ENCODE results near the gene CHD5. TPM values are rescaled to one million over a fixed set of nuclear protein-coding genes. Genes with fewer than 3 reads are reported as not detected.

Gene CHD5
- polyA plus RNA-seq, 4 donors = 0.28 to 1.8 (median 0.67) TPM; not detected in 1

- no peaks in the 10 kb centered on the region for H3K27me3 ChIP-seq (ENCODE audit: control insufficient read depth in 3 of 3, insufficient read depth in 3 of 3, low read length in 3 of 3)
- 83 to 87% (median 85%) methylated on average over 18 to 21 of the region's 21 CpGs for WGBS, 3 donors
- H3K36me3 ChIP-seq (ENCODE audit: control insufficient read depth in 3 of 3, insufficient read depth in 2 of 3, low read depth in 1 of 3, low read length in 3 of 3) = no peaks in the 10 kb centered on the region
- no peak overlapping the region for H3K4me3 ChIP-seq (ENCODE audit: low read depth in 1 of 3, low read length in 3 of 3)
- H3K27ac ChIP-seq (ENCODE audit: low read depth in 1 of 3, low read length in 2 of 3) = no peak overlapping the region
- H3K9me3 ChIP-seq (ENCODE audit: control insufficient read depth in 2 of 2, insufficient read depth in 1 of 2, low read depth in 1 of 2, low read length in 1 of 2) = no peaks in the 10 kb centered on the region
- peaks cover 0 to 3% (median 0%) of the 10 kb centered on the region in 3 donors for H3K4me1 ChIP-seq (ENCODE audit: control insufficient read depth in 3 of 3, insufficient read depth in 2 of 3, low read depth in 1 of 3, low read length in 2 of 3)
- FAIRE-seq (no peak), DNase-seq (no peak)
These were observed 55.3 kb downstream of the CHD5 start for GRCh38 chr1:6124746-6125365.

GRCh38 chr1:6124341-6124740 is 55.8 kb downstream of the CHD5 start:
- DNase-seq = no peak
- H3K27ac ChIP-seq (ENCODE audit: low read depth in 1 of 3, low read length in 2 of 3) = no peak overlapping the region
- H3K4me3 ChIP-seq (ENCODE audit: low read depth in 1 of 3, low read length in 3 of 3) = no peak overlapping the region
- WGBS, 3 donors = 86 to 89% (median 88%) methylated on average over 9 to 12 of the region's 12 CpGs
- no peak for FAIRE-seq
- H3K9me3 ChIP-seq (ENCODE audit: control insufficient read depth in 2 of 2, insufficient read depth in 1 of 2, low read depth in 1 of 2, low read length in 1 of 2) = no peaks in the 10 kb centered on the region
- H3K4me1 ChIP-seq (ENCODE audit: control insufficient read depth in 3 of 3, insufficient read depth in 2 of 3, low read depth in 1 of 3, low read length in 2 of 3) = peaks cover 0 to 3% (median 0%) of the 10 kb centered on the region in 3 donors
- H3K27me3 ChIP-seq (ENCODE audit: control insufficient read depth in 3 of 3, insufficient read depth in 3 of 3, low read length in 3 of 3) = no peaks in the 10 kb centered on the region
- H3K36me3 ChIP-seq (ENCODE audit: control insufficient read depth in 3 of 3, insufficient read depth in 2 of 3, low read depth in 1 of 3, low read length in 3 of 3) = no peaks in the 10 kb centered on the region

GRCh38 chr1:6123816-6124215 is 56.3 kb downstream of the CHD5 start:
- no peaks in the 10 kb centered on the region for H3K36me3 ChIP-seq (ENCODE audit: control insufficient read depth in 3 of 3, insufficient read depth in 2 of 3, low read depth in 1 of 3, low read length in 3 of 3)
- DNase-seq (no peak), FAIRE-seq (no peak)
- 77 to 86% (median 78%) methylated on average over 9 to 10 of the region's 10 CpGs for WGBS, 3 donors
- H3K4me1 ChIP-seq (ENCODE audit: control insufficient read depth in 3 of 3, insufficient read depth in 2 of 3, low read depth in 1 of 3, low read length in 2 of 3) = peaks cover 0 to 3% (median 0%) of the 10 kb centered on the region in 3 donors
- no peak overlapping the region for H3K27ac ChIP-seq (ENCODE audit: low read depth in 1 of 3, low read length in 2 of 3)
- no peak overlapping the region for H3K4me3 ChIP-seq (ENCODE audit: low read depth in 1 of 3, low read length in 3 of 3)
- no peaks in the 10 kb centered on the region for H3K9me3 ChIP-seq (ENCODE audit: control insufficient read depth in 2 of 2, insufficient read depth in 1 of 2, low read depth in 1 of 2, low read length in 1 of 2)
- no peaks in the 10 kb centered on the region for H3K27me3 ChIP-seq (ENCODE audit: control insufficient read depth in 3 of 3, insufficient read depth in 3 of 3, low read length in 3 of 3)

GRCh38 chr1:6123083-6123482 is 57.0 kb downstream of the CHD5 start:
- no peak for FAIRE-seq
- WGBS, 3 donors = 61 to 68% (median 65%) methylated on average over 7 of the region's 7 CpGs
- DNase-seq = no peak

GRCh38 chr1:6121651-6122370 is 58.3 kb downstream of the CHD5 start:
- no peak for FAIRE-seq
- no peak for DNase-seq
- H3K36me3 ChIP-seq (ENCODE audit: control insufficient read depth in 3 of 3, insufficient read depth in 2 of 3, low read depth in 1 of 3, low read length in 3 of 3) = no peaks in the 10 kb centered on the region

More at GRCh38 chr1:6123083-6123482, 57.0 kb downstream of the CHD5 start:
- Histone ChIP-seq H3K9me3 (ENCODE audit: control insufficient read depth in 2 of 2, insufficient read depth in 1 of 2, low read depth in 1 of 2, low read length in 1 of 2) (no peaks in the 10 kb centered on the region), H3K27ac (ENCODE audit: low read depth in 1 of 3, low read length in 2 of 3) (no peak overlapping the region), H3K4me1 (ENCODE audit: control insufficient read depth in 3 of 3, insufficient read depth in 2 of 3, low read depth in 1 of 3, low read length in 2 of 3) (peaks cover 0 to 3% (median 0%) of the 10 kb centered on the region in 3 donors), H3K4me3 (ENCODE audit: low read depth in 1 of 3, low read length in 3 of 3) (no peak overlapping the region), H3K36me3 (ENCODE audit: control insufficient read depth in 3 of 3, insufficient read depth in 2 of 3, low read depth in 1 of 3, low read length in 3 of 3) (no peaks in the 10 kb centered on the region), H3K27me3 (ENCODE audit: control insufficient read depth in 3 of 3, insufficient read depth in 3 of 3, low read length in 3 of 3) (no peaks in the 10 kb centered on the region)

GRCh38 chr1:6121021-6121421 is 59.1 kb downstream of the CHD5 start:
- no peak overlapping the region for H3K27ac ChIP-seq (ENCODE audit: low read depth in 1 of 3, low read length in 2 of 3)
- H3K4me3 ChIP-seq (ENCODE audit: low read depth in 1 of 3, low read length in 3 of 3) = no peak overlapping the region
- no peaks in the 10 kb centered on the region for H3K4me1 ChIP-seq (ENCODE audit: control insufficient read depth in 3 of 3, insufficient read depth in 2 of 3, low read depth in 1 of 3, low read length in 2 of 3)
- H3K9me3 ChIP-seq (ENCODE audit: control insufficient read depth in 2 of 2, insufficient read depth in 1 of 2, low read depth in 1 of 2, low read length in 1 of 2) = no peaks in the 10 kb centered on the region
- H3K27me3 ChIP-seq (ENCODE audit: control insufficient read depth in 3 of 3, insufficient read depth in 3 of 3, low read length in 3 of 3) = no peaks in the 10 kb centered on the region
- DNase-seq (no peak), FAIRE-seq (no peak)
- H3K36me3 ChIP-seq (ENCODE audit: control insufficient read depth in 3 of 3, insufficient read depth in 2 of 3, low read depth in 1 of 3, low read length in 3 of 3) = no peaks in the 10 kb centered on the region
- WGBS, 3 donors = 84 to 87% (median 84%) methylated on average over 17 to 18 of the region's 18 CpGs

More at GRCh38 chr1:6121651-6122370, 58.3 kb downstream of the CHD5 start:
- Histone ChIP-seq H3K27ac (ENCODE audit: low read depth in 1 of 3, low read length in 2 of 3) (no peak overlapping the region), H3K4me1 (ENCODE audit: control insufficient read depth in 3 of 3, insufficient read depth in 2 of 3, low read depth in 1 of 3, low read length in 2 of 3) (no peaks in the 10 kb centered on the region), H3K4me3 (ENCODE audit: low read depth in 1 of 3, low read length in 3 of 3) (no peak overlapping the region), H3K27me3 (ENCODE audit: control insufficient read depth in 3 of 3, insufficient read depth in 3 of 3, low read length in 3 of 3) (no peaks in the 10 kb centered on the region), H3K9me3 (ENCODE audit: control insufficient read depth in 2 of 2, insufficient read depth in 1 of 2, low read depth in 1 of 2, low read length in 1 of 2) (no peaks in the 10 kb centered on the region)
- WGBS, 3 donors = 92 to 93% (median 92%) methylated on average over 17 of the region's 17 CpGs

GRCh38 chr1:6118415-6118814 is 61.7 kb downstream of the CHD5 start:
- FAIRE-seq = no peak
- 79 to 94% (median 82%) methylated on average over 3 of the region's 3 CpGs for WGBS, 3 donors

GRCh38 chr1:6117624-6118023 is 62.5 kb downstream of the CHD5 start:
- Histone ChIP-seq H3K4me3 (ENCODE audit: low read depth in 1 of 3, low read length in 3 of 3) (no peak overlapping the region), H3K36me3 (ENCODE audit: control insufficient read depth in 3 of 3, insufficient read depth in 2 of 3, low read depth in 1 of 3, low read length in 3 of 3) (no peaks in the 10 kb centered on the region), H3K4me1 (ENCODE audit: control insufficient read depth in 3 of 3, insufficient read depth in 2 of 3, low read depth in 1 of 3, low read length in 2 of 3) (no peaks in the 10 kb centered on the region), H3K27me3 (ENCODE audit: control insufficient read depth in 3 of 3, insufficient read depth in 3 of 3, low read length in 3 of 3) (peaks cover 0 to 4% (median 0%) of the 10 kb centered on the region in 3 donors), H3K27ac (ENCODE audit: low read depth in 1 of 3, low read length in 2 of 3) (no peak overlapping the region), H3K9me3 (ENCODE audit: control insufficient read depth in 2 of 2, insufficient read depth in 1 of 2, low read depth in 1 of 2, low read length in 1 of 2) (no peaks in the 10 kb centered on the region)
- FAIRE-seq (no peak), DNase-seq (no peak)

More at GRCh38 chr1:6118415-6118814, 61.7 kb downstream of the CHD5 start:
- Histone ChIP-seq H3K36me3 (ENCODE audit: control insufficient read depth in 3 of 3, insufficient read depth in 2 of 3, low read depth in 1 of 3, low read length in 3 of 3) (no peaks in the 10 kb centered on the region), H3K4me1 (ENCODE audit: control insufficient read depth in 3 of 3, insufficient read depth in 2 of 3, low read depth in 1 of 3, low read length in 2 of 3) (no peaks in the 10 kb centered on the region), H3K4me3 (ENCODE audit: low read depth in 1 of 3, low read length in 3 of 3) (no peak overlapping the region), H3K27ac (ENCODE audit: low read depth in 1 of 3, low read length in 2 of 3) (no peak overlapping the region), H3K27me3 (ENCODE audit: control insufficient read depth in 3 of 3, insufficient read depth in 3 of 3, low read length in 3 of 3) (no peaks in the 10 kb centered on the region), H3K9me3 (ENCODE audit: control insufficient read depth in 2 of 2, insufficient read depth in 1 of 2, low read depth in 1 of 2, low read length in 1 of 2) (no peaks in the 10 kb centered on the region)
- no peak for DNase-seq
